HEK293 (cell line): ENCODE measurements around the gene RPS6KA5.

Experiments used
- CTCF ChIA-PET: fragments of 350-600 bp; formaldehyde crosslinking; extraction: SDS; loops from one replicate; lab custom pipeline; 2021; ENCODE audit warnings: antibody characterized with exemption; lab: Yijun Ruan, JAX
- POLR2A ChIA-PET: fragments of 300-600 bp; formaldehyde crosslinking; extraction: SDS; loops from one replicate; lab custom pipeline; 2020; ENCODE audit warnings: antibody characterized with exemption, inconsistent platforms; lab: Yijun Ruan, JAX
- H3K27ac ChIP-seq: fragments of 200-500 bp; sonication (Bioruptor generic); 2 replicates; pipeline ENCODE4 v1.5.1; 2014; ENCODE audit warnings: low read depth, low read length, control low read depth, inconsistent platforms; ENCODE audit errors: extremely low read depth
- H3K36me3 ChIP-seq, 2 experiments: fragments of 200-500 bp in 1 of 2; sonication (Bioruptor generic) in 1 of 2; 1 replicate in 1 of 2; 2 replicates in 1 of 2; pipeline ENCODE4 v1.5.1; 2014 to 2017; ENCODE audit warnings: inconsistent platforms in 2 of 2, low read length in 2 of 2; ENCODE audit not compliant: control insufficient read depth in 2 of 2, insufficient read depth in 1 of 2
- H3K4me1 ChIP-seq: fragments of 200-500 bp; sonication (Bioruptor generic); 2 replicates; pipeline ENCODE4 v1.5.1; 2014; ENCODE audit warnings: mild to moderate bottlenecking, low read length, inconsistent platforms; ENCODE audit not compliant: control insufficient read depth, insufficient read depth
- H3K4me3 ChIP-seq: 2 replicates; pipeline ENCODE4 v1.5.1; 2011; ENCODE audit warnings: low read depth, mild to moderate bottlenecking, control low read depth, low read length, moderate library complexity
- H3K9me3 ChIP-seq: fragments of 200-500 bp; sonication (Bioruptor generic); 2 replicates; pipeline ENCODE4 v1.5.1; 2014; ENCODE audit warnings: low read depth, low read length, inconsistent platforms; ENCODE audit not compliant: control insufficient read depth, insufficient read depth
- IKZF3 ChIP-seq: fragments of 450-650 bp; IDR thresholded peaks from 2 replicates; pipeline ENCODE4 v1.5.0; 2018; ENCODE audit warnings: missing biosample characterization, mild to moderate bottlenecking, missing genetic modification characterization, moderate library complexity
- KLF17 ChIP-seq: fragments of 450-650 bp; formaldehyde crosslinking; IDR thresholded peaks from 2 replicates; pipeline ENCODE4 v1.5.1; 2016; ENCODE audit warnings: missing biosample characterization, missing genetic modification characterization
- MZF1 ChIP-seq: fragments of 450-650 bp; formaldehyde crosslinking; IDR thresholded peaks from 2 replicates; pipeline ENCODE4 v1.5.1; 2017; ENCODE audit warnings: missing biosample characterization, missing genetic modification characterization, borderline replicate concordance
- SETDB1 ChIP-seq: IDR thresholded peaks from one replicate; pipeline ENCODE4 v1.6.1; 2017; ENCODE audit warnings: mild to moderate bottlenecking, low read length, moderate library complexity, mixed read lengths; ENCODE audit not compliant: insufficient read length
- TRIM28 ChIP-seq: IDR thresholded peaks from 2 replicates; pipeline ENCODE4 v1.6.1; 2011; ENCODE audit warnings: low read length, control low read depth, borderline replicate concordance
- YY2 ChIP-seq: fragments of 450-650 bp; formaldehyde crosslinking; IDR thresholded peaks from 2 replicates; pipeline ENCODE4 v1.5.1; 2016; ENCODE audit warnings: missing biosample characterization, missing genetic modification characterization
- ZNF148 ChIP-seq: fragments of 450-650 bp; formaldehyde crosslinking; IDR thresholded peaks from 2 replicates; pipeline ENCODE4 v1.5.0; 2017; ENCODE audit warnings: missing biosample characterization, missing genetic modification characterization, borderline replicate concordance
- ZNF202 ChIP-seq: fragments of 450-650 bp; formaldehyde crosslinking; IDR thresholded peaks from 2 replicates; pipeline ENCODE4 v1.5.1; 2016; ENCODE audit warnings: missing biosample characterization, missing genetic modification characterization, borderline replicate concordance
- ZNF341 ChIP-seq: fragments of 450-650 bp; formaldehyde crosslinking; IDR thresholded peaks from 2 replicates; pipeline ENCODE4; 2016; ENCODE audit warnings: low read depth, missing biosample characterization, missing genetic modification characterization
- ZNF354C ChIP-seq: fragments of 450-650 bp; formaldehyde crosslinking; IDR thresholded peaks from 2 replicates; pipeline ENCODE4 v1.5.1; 2016; ENCODE audit warnings: missing biosample characterization, missing genetic modification characterization, low read depth, borderline replicate concordance
- ZNF362 ChIP-seq: fragments of 450-650 bp; formaldehyde crosslinking; IDR thresholded peaks from 2 replicates; pipeline ENCODE4 v1.5.1; 2016; ENCODE audit warnings: missing biosample characterization, missing genetic modification characterization
- ZNF391 ChIP-seq: fragments of 450-650 bp; formaldehyde crosslinking; IDR thresholded peaks from 2 replicates; pipeline ENCODE4 v1.5.1; 2016; ENCODE audit warnings: low read depth, missing biosample characterization, missing genetic modification characterization, borderline replicate concordance
- ZNF404 ChIP-seq: fragments of 450-650 bp; formaldehyde crosslinking; IDR thresholded peaks from 2 replicates; pipeline ENCODE4 v1.5.1; 2017; ENCODE audit warnings: missing biosample characterization, missing genetic modification characterization
- ZNF433 ChIP-seq: fragments of 450-650 bp; formaldehyde crosslinking; IDR thresholded peaks from 2 replicates; pipeline ENCODE4 v1.5.1; 2016; ENCODE audit warnings: missing biosample characterization, missing genetic modification characterization, low read depth
- ZNF513 ChIP-seq: fragments of 450-650 bp; IDR thresholded peaks from 2 replicates; pipeline ENCODE4 v1.5.1; 2018; ENCODE audit warnings: missing biosample characterization, missing genetic modification characterization
- ZNF555 ChIP-seq: fragments of 450-650 bp; formaldehyde crosslinking; conservative IDR thresholded peaks from 2 replicates; pipeline ENCODE4 v1.5.1; 2017; ENCODE audit warnings: missing biosample characterization, mild to moderate bottlenecking, missing genetic modification characterization, inconsistent platforms
- ZNF626 ChIP-seq: fragments of 450-650 bp; sonication (Bioruptor Pico); formaldehyde crosslinking; IDR thresholded peaks from 2 replicates; pipeline ENCODE4 v1.5.1; 2018; ENCODE audit warnings: missing biosample characterization, missing genetic modification characterization, inconsistent platforms
- ZNF658 ChIP-seq: fragments of 450-650 bp; formaldehyde crosslinking; IDR thresholded peaks from 2 replicates; pipeline ENCODE4; 2016; ENCODE audit warnings: missing biosample characterization, missing genetic modification characterization
- ZNF704 ChIP-seq: fragments of 450-650 bp; formaldehyde crosslinking; IDR thresholded peaks from 2 replicates; pipeline ENCODE4 v1.5.1; 2016; ENCODE audit warnings: missing biosample characterization, missing genetic modification characterization
- ZNF776 ChIP-seq: fragments of 450-650 bp; formaldehyde crosslinking; IDR thresholded peaks from 2 replicates; pipeline ENCODE4 v1.5.0; 2017; ENCODE audit warnings: missing biosample characterization, missing genetic modification characterization, borderline replicate concordance
- ZNF777 ChIP-seq: fragments of 450-650 bp; formaldehyde crosslinking; IDR thresholded peaks from 2 replicates; pipeline ENCODE4 v1.5.1; 2017; ENCODE audit warnings: missing biosample characterization, missing genetic modification characterization, borderline replicate concordance

Gene RPS6KA5

GRCh38 chr14:90991690-90992443 is 68.6 kb downstream of the RPS6KA5 start:
- TF ChIP-seq ZNF341, result no peak
- TF ChIP-seq, all 188 proteins: peak for 0
- no peaks in the 10 kb centered on the region for H3K9me3 ChIP-seq
- H3K27ac ChIP-seq, result no peak overlapping the region
- CTCF ChIA-PET, result interaction anchor here (0.6 kb wide), 1 partner anchor 454 kb away, joined by 4 read pairs; no protein-coding TSS in a partner anchor
- no peaks in the 10 kb centered on the region for H3K36me3 ChIP-seq
- no peak overlapping the region for H3K4me3 ChIP-seq
- H3K4me1 ChIP-seq, result no peaks in the 10 kb centered on the region
- POLR2A ChIA-PET, result no interaction called here

GRCh38 chr14:90990141-90990540 is 70.3 kb downstream of the RPS6KA5 start:
- TF ChIP-seq ZNF391 (tag by site-specific recombination) (no peak), ZNF404 (tag by site-specific recombination) (no peak), ZNF626 (tag by site-specific recombination) (no peak), ZNF202 (tag by site-specific recombination) (no peak), ZNF658 (no peak), ZNF704 (tag by site-specific recombination) (no peak), ZNF776 (tag by site-specific recombination) (no peak), KLF17 (tag by site-specific recombination) (no peak), ZNF433 (tag by site-specific recombination) (no peak), ZNF362 (tag by site-specific recombination) (no peak), YY2 (tag by site-specific recombination) (no peak), IKZF3 (tag by site-specific recombination) (no peak), SETDB1 (no peak), ZNF555 (no peak)
- CTCF ChIA-PET, result no interaction called here
- Histone ChIP-seq H3K9me3 (no peaks in the 10 kb centered on the region), H3K36me3 (no peaks in the 10 kb centered on the region), H3K4me1 (no peaks in the 10 kb centered on the region), H3K27ac (no peak overlapping the region), H3K4me3 (no peak overlapping the region)
- POLR2A ChIA-PET, result no interaction called here

- Histone ChIP-seq H3K27ac (no peak overlapping the region), H3K36me3 (no peaks in the 10 kb centered on the region), H3K4me1 (no peaks in the 10 kb centered on the region), H3K4me3 (no peak overlapping the region), H3K9me3 (no peaks in the 10 kb centered on the region)
- ChIA-PET CTCF (no interaction called here), POLR2A (no interaction called here)
- TF ChIP-seq ZNF391 (tag by site-specific recombination) (no peak), ZNF513 (tag by site-specific recombination) (no peak), ZNF354C (tag by site-specific recombination) (no peak), ZNF777 (no peak), TRIM28 (no peak), KLF17 (tag by site-specific recombination) (no peak), ZNF148 (no peak), MZF1 (tag by site-specific recombination) (no peak)
Observed at GRCh38 chr14:90987140-90987539, 73.3 kb downstream of the RPS6KA5 start.
